DOHH2 (cell line): Measurements from ENCODE around the gene B4GALT4.

Experiments
- H3F3A ChIP-seq: fragments of 200-600 bp; sonication (generic), shearing (Covaris generic); 2 replicates; pipeline ENCODE4 v1.6.0; 2016; ENCODE audit warnings: antibody characterized with exemption, mild to moderate bottlenecking; ENCODE audit not compliant: control insufficient read depth, insufficient read depth
- H3K27ac ChIP-seq: fragments of 200-600 bp; sonication (generic); 2 replicates; pipeline ENCODE4 v1.5.1; 2014; ENCODE audit warnings: low read depth, mild to moderate bottlenecking, low read length, moderate library complexity
- H3K27me3 ChIP-seq: fragments of 200-600 bp; sonication (generic); 2 replicates; pipeline ENCODE4 v1.6.1; 2014; ENCODE audit warnings: mild to moderate bottlenecking, low read length, mixed read lengths; ENCODE audit not compliant: control insufficient read depth
- H3K36me3 ChIP-seq: fragments of 200-600 bp; sonication (generic); 2 replicates; pipeline ENCODE4 v1.6.1; 2014; ENCODE audit warnings: mild to moderate bottlenecking, low read length, moderate library complexity, mixed read lengths; ENCODE audit not compliant: control insufficient read depth
- H3K4me1 ChIP-seq: fragments of 200-600 bp; sonication (generic); 2 replicates; pipeline ENCODE4 v1.6.1; 2014; ENCODE audit warnings: mild to moderate bottlenecking, low read length, mixed read lengths; ENCODE audit not compliant: control insufficient read depth
- H3K4me2 ChIP-seq: fragments of 200-600 bp; sonication (generic); 2 replicates; pipeline ENCODE4 v1.6.0; 2014; ENCODE audit warnings: mild to moderate bottlenecking, low read length, moderate library complexity
- H3K4me3 ChIP-seq: fragments of 200-600 bp; sonication (generic); 2 replicates; pipeline ENCODE4 v1.5.1; 2014; ENCODE audit warnings: mild to moderate bottlenecking, low read length, mixed read lengths
- H3K79me2 ChIP-seq: fragments of 200-600 bp; sonication (generic); 2 replicates; pipeline ENCODE4 v1.6.1; 2014; ENCODE audit warnings: mild to moderate bottlenecking, low read length, mixed read lengths; ENCODE audit not compliant: control insufficient read depth
- H3K9me2 ChIP-seq: fragments of 200-600 bp; sonication (generic); replicated peaks from 2 replicates; pipeline ENCODE4 v1.6.1; 2014; ENCODE audit warnings: mild to moderate bottlenecking, low read length, mixed read lengths; ENCODE audit not compliant: control insufficient read depth
- H3K9me3 ChIP-seq: fragments of 200-600 bp; sonication (generic); 2 replicates; pipeline ENCODE4 v1.6.1; 2014; ENCODE audit warnings: antibody characterized with exemption, low read length, mixed read lengths; ENCODE audit not compliant: control insufficient read depth, insufficient read depth
- H4K20me1 ChIP-seq: fragments of 200-600 bp; sonication (generic); 2 replicates; pipeline ENCODE4 v1.6.0; 2014; ENCODE audit warnings: low read depth, mild to moderate bottlenecking, antibody characterized with exemption, low read length, moderate library complexity; ENCODE audit not compliant: control insufficient read depth, insufficient read depth
- CTCF ChIP-seq: fragments of 200-600 bp; sonication (generic); IDR thresholded peaks from one replicate; pipeline ENCODE4 v1.5.1; 2014; ENCODE audit warnings: antibody characterized with exemption, mild to moderate bottlenecking, low read depth, low read length; ENCODE audit not compliant: poor library complexity, severe bottlenecking
- EZH2phosphoT487 ChIP-seq: fragments of 200-600 bp; sonication (generic); IDR thresholded peaks from 2 replicates; pipeline ENCODE4 v1.6.1; 2017; ENCODE audit warnings: borderline replicate concordance, mild to moderate bottlenecking, antibody characterized with exemption, low read length, moderate library complexity, mixed read lengths

B4GALT4 gene

GRCh38 chr3:119237299-119237698 lies 3.4 kb downstream of the B4GALT4 start:
- peaks cover 39% of the 10 kb centered on the region for H3K36me3 ChIP-seq
- H3K27ac ChIP-seq: no peak overlapping the region
- no peaks in the 10 kb centered on the region for H3K27me3 ChIP-seq
- H3K9me3 ChIP-seq: no peaks in the 10 kb centered on the region
- H4K20me1 ChIP-seq: no peaks in the 10 kb centered on the region
- no peak for TF ChIP-seq EZH2phosphoT487
- TF ChIP-seq CTCF: no peak
- no peaks in the 10 kb centered on the region for H3K9me2 ChIP-seq
- H3K4me3 ChIP-seq: no peak overlapping the region
- H3K79me2 ChIP-seq: peaks cover 33% of the 10 kb centered on the region
- peaks cover 24% of the 10 kb centered on the region for H3K4me1 ChIP-seq
- H3F3A ChIP-seq: peaks cover 6% of the 10 kb centered on the region
- H3K4me2 ChIP-seq: no peak overlapping the region

GRCh38 chr3:119236756-119237155 lies 3.9 kb downstream of the B4GALT4 start:
- Histone ChIP-seq H3K4me2 (no peak overlapping the region), H4K20me1 (no peaks in the 10 kb centered on the region), H3K9me2 (no peaks in the 10 kb centered on the region), H3K4me3 (no peak overlapping the region), H3K36me3 (peaks cover 44% of the 10 kb centered on the region), H3K27me3 (no peaks in the 10 kb centered on the region), H3K4me1 (peaks cover 24% of the 10 kb centered on the region), H3K9me3 (no peaks in the 10 kb centered on the region), H3F3A (peaks cover 6% of the 10 kb centered on the region), H3K79me2 (peaks cover 33% of the 10 kb centered on the region), H3K27ac (no peak overlapping the region)
- TF ChIP-seq CTCF (no peak), EZH2phosphoT487 (no peak)

- Histone ChIP-seq H3K4me1 (peaks cover 14% of the 10 kb centered on the region), H3K27me3 (no peaks in the 10 kb centered on the region), H4K20me1 (peaks cover 2% of the 10 kb centered on the region; the same call in 1 of the 2 replicates), H3K4me2 (no peak overlapping the region), H3K79me2 (peaks cover 28% of the 10 kb centered on the region), H3K27ac (no peak overlapping the region), H3K4me3 (no peak overlapping the region), H3K9me2 (no peaks in the 10 kb centered on the region), H3K36me3 (peaks cover 55% of the 10 kb centered on the region), H3K9me3 (no peaks in the 10 kb centered on the region), H3F3A (0 out of 2 replicates have a peak, but pooled peaks cover 2% of the 10 kb centered on the region)
- no peak for TF ChIP-seq EZH2phosphoT487
- no peak for TF ChIP-seq CTCF
Observed at GRCh38 chr3:119235151-119235550, 5.5 kb downstream of the B4GALT4 start.

GRCh38 chr3:119234610-119235009 lies 6.1 kb downstream of the B4GALT4 start:
- H3K79me2 ChIP-seq: peaks cover 22% of the 10 kb centered on the region

More at GRCh38 chr3:119234610-119235009, 6.1 kb downstream of the B4GALT4 start:
- H3K4me1 ChIP-seq: peaks cover 9% of the 10 kb centered on the region
- H3K9me2 ChIP-seq: no peaks in the 10 kb centered on the region
- H3K36me3 ChIP-seq: peaks cover 60% of the 10 kb centered on the region
- no peaks in the 10 kb centered on the region for H3K9me3 ChIP-seq
- H3K4me2 ChIP-seq: no peak overlapping the region
- 0 out of 2 replicates have a peak, but pooled peaks cover 2% of the 10 kb centered on the region for H3F3A ChIP-seq
- H4K20me1 ChIP-seq: peaks cover 2% of the 10 kb centered on the region; the same call in 1 of the 2 replicates
- TF ChIP-seq CTCF (no peak), EZH2phosphoT487 (no peak)
- H3K27ac ChIP-seq: no peak overlapping the region
- no peak overlapping the region for H3K4me3 ChIP-seq
- no peaks in the 10 kb centered on the region for H3K27me3 ChIP-seq
